GM18498 (cell line): ENCODE results near the gene PARD3.
"Not testable (repeated sequence)": the region's sequence is repeated elsewhere in the genome, so short reads cannot be mapped to it uniquely, and the experiment has no call there.

Experiments
- ATAC-seq: cut with Tn5 transposase; IDR thresholded peaks from one replicate; pipeline ENCODE4 v1.9.1; 2021; ENCODE audit warnings: mild to moderate bottlenecking, moderate library complexity; ENCODE audit not compliant: unreplicated experiment

The PARD3 gene

DNA sequence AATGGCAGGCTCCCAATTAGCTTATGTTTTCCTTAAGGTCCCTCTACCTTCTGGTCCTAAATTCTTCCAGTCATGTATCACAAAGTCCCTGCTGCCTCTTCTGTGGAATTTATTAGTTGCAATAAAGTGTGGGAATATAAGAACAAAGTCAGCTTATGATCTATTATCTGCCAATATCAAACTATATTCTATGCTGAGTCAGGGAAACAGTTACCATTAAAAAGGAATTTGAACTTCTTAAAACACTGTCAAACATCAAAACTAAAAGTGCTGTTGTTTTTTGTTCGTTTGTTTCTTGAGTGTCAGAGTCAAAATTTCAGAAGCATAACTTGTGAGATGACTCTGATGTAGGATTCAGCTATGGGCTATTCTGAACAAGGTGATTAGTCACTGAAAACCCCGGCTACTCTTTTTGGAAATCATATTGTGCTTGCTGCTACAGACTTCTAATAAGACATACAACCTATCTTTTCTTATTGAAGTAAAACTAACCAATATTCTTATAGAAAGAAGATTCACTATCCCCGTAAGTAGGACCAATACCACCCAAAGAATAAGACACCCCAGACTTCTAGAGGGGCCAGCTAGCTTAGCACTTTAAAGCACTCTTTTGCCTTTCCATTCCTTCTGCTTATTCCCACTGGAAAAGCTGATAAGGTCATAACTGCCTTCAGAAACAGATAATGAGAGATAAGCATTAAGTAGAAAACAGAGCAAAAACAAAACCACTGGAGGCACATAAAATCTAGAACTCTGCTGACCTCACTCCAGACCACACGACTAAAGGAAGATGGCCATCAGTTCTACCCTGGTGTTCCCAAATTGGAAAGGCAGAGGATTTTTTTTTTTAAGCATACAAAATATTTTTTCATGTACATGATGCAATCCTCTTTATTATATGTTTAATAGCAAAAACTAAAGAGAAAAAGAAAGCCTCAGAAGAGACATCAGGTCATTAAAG lies 370.6 kb downstream of the PARD3 start:
- no peak for ATAC-seq

DNA sequence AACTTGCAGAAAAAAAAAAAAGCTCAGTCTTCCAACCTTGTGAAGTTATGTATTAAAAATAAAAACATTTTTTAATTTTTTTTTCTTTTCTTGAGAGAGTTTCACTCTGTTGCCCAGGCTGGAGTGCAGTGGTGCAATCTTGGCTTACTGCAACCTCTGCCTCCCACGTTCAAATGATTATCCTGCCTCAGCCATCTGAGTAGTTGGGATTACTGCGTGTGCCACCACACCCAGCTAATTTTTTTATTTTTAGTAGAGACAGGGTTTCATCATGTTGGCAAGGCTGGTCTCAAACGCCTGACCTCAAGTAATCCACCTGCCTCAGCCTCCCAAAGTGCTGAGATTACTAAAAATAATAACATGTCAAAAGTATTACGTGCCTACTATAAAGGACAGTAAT lies 375.7 kb downstream of the PARD3 start:
- not testable (repeated sequence) for ATAC-seq

DNA sequence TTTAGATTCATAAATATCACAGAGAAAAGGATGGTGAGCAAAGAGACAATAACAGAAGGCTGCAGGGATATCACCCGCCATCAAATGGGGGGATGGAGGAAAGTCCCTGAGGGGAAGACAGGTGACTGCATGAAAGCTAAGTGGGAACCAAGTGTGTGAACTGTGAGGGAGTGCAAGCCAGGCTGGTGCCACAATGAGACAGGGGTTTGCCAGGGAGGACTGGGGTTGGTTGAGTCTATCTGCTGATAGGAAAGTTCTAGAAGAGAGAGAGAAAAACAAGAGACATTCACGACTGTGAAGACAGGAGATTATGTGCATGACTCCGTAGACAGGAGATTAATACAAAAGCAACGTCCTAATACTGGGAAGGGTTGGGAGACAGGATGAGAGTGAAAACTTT lies 376.4 kb downstream of the PARD3 start:
- no peak for ATAC-seq

DNA sequence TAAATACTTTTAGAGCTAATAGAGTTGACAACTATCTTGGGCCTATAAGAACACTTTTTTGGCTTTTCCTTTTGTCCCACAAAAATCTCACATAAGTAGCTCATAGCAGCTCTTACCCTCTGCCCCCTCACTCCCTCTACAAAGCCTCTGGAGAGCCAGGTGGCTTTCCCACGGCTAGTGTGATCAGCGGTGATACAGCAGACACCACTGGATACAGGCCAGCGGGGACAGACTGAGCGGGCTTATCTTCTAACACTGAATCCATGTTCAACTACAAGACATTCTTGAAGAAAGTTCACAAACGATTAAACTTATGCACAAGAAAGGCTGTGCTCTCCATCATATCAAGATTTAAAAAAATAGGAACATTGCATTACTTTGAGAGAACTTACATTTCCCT lies 377.2 kb downstream of the PARD3 start:
- ATAC-seq = no peak

DNA sequence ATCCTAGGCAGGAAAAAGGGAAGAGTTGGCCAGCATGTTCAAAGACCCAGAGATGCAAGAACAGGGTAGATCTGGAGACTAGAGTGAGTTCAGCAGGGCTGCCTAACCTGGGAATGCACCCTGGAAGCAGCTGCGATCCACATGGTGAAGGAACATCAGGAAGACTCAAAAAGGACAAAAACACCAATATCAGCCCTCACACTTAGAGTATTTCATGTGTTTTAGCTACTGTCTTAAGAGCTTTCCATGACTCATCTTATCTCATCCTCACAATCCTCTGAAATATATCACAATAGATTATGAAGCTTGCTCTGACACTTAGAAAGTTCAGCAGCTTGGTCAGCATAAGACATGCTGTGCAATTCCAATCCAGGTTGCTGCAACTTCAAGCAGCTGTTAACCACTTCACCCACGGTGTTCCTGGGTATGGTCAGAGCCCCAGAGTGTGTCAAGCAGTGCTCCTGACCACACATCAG lies 380.9 kb downstream of the PARD3 start:
- ATAC-seq = no peak

DNA sequence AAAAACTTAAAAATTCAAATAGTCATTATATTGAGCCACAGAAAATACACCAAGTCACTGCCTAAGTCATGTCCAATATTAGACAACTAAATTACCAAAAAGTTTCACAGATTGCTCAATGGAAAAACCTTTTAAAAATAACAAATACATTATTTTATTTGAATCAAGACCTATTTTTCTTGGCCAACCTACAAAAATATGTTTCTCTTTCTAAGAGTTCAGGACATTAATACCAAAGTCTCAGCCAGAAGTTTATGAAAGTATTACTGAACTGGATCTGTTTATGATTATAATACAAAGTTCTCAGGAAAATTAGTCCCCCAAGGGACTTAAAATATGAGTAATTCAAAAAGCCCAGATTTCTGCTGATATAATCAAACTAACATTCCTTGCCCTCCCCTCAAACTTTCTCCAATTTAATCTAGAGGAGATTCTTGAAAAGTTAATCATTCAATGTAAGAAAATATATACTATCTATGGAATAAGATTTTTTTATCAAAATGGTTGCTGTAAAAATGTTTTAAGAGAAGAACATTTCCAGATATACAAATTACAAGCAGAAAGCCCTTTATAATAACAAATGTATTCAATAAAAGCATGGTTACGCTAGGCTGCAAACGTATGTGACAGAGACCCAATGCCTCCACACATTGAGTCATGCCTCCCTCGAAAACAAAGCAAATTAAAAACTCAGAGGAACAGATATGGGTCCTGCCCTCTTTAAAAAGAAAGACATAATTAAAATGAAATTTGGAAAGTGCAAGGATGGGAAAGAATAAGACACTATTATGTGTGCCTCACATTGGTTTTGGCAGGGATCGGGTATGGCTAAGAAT lies 381.6 kb downstream of the PARD3 start:
- ATAC-seq = no peak

DNA sequence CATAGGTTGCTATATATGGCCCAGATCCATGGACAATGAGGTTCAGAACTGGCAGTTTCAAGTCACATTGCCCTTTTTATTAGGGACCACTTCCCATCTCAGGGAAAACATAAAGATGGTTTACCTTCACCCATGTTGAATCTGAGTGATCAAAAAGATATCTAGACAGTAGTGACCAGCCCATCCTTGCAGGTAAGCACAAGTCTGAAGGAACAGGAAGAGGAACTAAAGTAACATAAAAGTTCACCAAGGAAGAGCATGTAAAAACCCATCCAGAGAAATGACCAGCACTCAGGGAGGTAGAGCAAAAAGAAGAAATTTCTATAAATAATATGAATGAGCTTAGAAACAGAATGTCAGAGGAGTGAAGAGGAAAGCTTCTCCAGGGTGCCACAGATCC lies 382.5 kb downstream of the PARD3 start:
- ATAC-seq = no peak

DNA sequence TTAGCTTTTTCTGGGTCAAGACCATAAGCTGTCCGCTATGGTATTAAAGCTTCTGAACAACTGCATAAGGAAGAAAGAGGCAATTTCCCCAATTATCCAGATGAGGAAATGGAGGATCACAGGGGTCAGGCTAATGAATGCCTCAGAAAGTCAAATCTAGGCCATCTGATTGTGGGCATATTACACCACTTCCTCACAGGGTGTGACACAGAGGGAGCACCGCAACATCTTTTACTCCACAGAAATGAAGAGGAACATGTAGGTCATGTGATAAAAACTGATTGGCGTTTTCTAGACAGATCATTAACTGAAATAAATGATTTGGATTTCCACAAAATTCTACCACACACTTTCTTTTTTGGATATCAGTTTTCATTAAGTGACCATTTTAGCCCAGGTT lies 384.4 kb downstream of the PARD3 start:
- no peak for ATAC-seq

DNA sequence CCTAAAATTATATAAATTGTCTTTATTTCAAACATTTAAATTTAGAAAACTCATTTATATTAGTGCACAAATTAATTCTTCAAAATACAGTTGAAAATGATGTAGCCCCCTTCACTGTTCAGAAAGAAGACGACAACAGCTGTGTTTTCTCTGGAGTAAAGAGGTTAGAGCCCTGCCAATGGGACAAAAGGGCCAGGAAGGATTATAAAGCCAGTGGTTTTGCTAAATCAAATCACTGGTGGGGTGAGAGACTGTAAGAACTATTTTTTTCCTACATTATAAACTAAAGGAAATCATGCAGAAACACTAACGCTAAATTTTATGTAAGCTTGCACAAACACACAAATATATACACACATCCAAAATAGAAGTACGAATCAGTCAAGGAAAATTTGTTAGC lies 386.6 kb downstream of the PARD3 start:
- ATAC-seq = no peak

DNA sequence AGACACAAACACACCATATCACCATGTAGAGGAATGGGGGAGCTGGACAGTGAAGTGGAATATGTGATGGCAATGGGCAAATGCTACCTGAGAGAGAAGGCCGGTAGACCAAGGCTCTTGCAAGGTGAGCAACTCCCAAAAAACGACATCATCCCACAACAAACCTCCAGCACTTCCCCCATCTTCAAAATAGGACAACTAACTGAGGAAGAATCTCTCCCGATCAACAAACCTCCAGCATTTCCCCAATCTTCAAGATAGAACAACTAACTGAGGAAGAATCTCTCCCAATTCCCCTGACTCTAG lies 387.2 kb downstream of the PARD3 start:
- no peak for ATAC-seq

DNA sequence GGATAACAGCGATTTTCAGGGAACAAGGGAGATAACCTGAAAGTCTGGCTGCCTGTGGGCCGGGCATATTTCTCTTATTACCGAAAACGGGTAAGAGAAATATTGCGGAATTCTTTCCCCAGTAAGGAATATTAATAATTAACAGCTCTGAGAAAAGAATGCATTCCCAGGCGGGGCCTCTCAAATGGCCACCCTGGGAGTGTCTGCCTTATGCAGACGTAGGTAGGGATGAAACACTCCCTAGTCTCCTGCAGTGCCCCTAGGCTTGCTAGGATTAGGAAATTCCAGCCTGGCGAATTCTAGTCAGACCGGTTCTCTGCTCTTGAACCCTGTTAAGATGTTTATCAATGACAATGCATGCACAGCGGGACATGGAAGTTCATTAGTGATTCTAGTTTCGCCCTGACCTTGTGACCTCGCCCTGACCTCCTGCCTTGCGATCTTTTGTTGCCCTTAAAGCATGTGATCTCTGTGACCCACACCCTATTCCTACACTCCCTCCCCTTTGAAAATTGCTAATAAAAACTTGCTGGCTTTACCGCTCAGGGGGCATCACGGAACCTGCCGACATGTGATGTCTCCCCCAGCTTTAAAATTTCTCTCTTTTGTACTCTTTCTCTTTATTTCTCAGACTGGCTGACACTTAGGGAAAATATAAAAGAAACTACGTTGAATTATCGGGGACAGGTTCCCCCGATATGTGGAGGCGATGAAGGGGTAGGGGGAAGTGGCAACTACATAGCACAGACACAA lies 387.8 kb downstream of the PARD3 start:
- ATAC-seq = not testable (repeated sequence)

DNA sequence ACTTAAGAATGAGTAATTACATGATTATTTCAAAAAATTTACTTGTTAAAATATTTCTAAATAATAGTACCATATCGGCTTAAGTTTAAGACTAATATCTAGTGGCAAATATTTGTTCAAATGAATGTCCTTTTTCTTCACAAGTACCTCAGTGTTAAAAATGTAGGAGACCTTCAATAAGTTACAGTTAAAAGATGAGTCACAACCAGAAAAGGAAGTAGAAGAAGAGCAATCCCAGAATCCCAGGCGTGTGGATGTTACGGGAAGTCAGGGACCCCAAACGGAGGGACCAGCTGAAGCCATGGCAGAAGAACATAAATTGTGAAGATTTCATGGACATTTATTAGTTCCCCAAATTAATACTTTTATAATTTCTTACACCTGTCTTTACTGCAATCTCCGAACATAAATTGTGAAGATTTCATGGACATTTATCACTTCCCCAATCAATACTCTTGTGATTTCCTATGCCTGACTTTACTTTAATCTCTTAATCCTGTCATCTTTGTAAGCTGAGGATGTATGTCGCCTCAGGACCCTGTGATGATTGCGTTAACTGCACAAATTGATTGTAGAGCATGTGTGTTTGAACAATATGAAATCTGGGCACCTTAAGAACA lies 388.4 kb downstream of the PARD3 start:
- ATAC-seq = not testable (repeated sequence)

DNA sequence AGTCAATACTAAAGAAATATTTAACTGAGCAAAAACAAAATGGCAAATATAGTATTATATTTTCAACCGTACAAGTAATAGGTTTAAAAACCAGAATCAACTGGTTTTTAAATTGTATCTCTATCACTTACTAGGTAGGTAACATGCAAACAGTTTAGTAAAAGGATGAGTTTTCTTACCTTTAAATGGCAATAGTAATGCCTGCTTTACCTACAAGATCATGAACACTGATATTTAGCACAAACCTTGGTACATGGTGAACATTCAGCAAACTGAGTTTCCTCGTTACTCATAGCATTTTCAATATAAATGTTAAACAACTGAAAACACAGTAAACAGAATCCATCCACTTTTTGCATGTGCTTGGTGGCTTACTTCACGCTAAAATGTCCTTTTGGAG lies 389.1 kb downstream of the PARD3 start:
- ATAC-seq = no peak

DNA sequence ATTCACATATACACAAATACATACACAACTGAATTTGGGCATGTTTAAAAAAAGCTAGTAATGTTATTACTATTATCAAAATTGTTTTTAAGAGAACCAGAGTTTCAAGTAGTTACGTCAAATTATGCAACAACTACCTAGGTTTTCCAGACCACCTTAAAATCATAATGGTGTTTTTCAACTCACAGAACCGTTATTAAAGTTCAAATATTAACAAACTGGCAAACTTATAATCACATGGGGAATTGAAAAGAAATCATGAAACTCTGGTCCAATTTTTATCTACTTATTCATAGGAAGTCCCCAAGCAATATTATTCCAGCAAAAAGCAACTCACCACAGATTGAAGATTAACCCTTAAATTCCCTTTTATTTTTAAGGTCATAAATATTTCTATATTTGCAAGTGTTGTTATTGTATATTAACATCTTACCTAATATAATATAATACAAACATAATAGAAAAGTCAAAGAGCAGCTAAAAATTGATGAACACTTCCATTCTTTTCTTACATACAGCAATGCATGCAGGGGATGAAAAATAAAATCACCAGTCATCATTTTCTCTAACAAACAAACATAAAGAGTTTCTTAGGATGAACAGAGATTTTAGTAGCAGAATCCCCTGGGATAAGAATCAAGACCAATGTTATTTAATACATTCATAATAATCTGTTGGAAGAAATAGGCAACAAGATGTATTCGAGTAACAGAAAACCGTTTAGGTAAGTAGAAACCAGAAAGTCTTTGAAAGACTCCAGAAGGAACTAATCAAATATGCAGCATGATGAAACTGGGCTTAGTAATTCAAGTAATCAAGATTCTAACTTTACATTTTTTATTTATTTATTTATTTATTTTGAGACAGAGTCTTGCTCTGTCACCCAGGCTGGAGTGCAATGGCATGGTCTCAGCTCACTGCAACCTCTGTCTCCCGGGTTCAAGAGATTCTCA lies 391.1 kb downstream of the PARD3 start:
- ATAC-seq = no peak

DNA sequence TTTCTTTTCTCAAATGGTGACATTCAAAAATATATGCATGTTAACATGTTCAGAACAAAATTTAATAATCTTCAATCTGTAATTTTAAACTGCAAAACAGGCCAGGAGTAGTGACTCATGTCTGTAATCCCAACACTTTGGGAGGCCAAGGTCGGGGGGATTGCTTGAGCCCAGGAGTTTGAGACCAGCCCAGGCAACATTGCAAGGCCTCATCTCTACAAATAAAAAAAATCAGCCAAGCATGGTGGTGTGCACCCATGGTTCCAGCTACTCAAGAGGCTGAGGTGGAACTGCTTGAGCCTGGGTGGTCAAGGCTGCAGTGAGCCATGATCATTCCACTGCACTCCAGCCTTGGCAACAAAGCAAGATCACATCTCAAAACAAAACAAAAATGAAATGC lies 394.3 kb downstream of the PARD3 start:
- no peak for ATAC-seq

DNA sequence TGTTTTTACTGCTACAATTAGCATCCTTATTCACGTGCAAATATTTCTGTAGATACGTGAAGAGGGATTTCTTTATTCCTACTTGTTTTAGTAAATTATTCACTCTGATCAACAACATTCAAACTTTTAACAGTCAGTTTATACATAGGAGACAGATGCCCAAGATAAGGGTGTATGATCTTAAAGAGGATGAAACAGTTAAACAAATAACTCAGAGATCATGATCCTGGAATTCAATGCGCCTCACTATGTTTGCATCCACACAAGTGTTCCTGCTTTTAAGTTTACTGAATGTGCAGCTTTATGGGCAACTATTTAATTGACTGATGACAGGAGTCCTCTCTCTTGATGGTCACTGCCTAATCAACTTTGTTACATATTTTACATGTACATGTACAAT lies 394.8 kb downstream of the PARD3 start:
- no peak for ATAC-seq

DNA sequence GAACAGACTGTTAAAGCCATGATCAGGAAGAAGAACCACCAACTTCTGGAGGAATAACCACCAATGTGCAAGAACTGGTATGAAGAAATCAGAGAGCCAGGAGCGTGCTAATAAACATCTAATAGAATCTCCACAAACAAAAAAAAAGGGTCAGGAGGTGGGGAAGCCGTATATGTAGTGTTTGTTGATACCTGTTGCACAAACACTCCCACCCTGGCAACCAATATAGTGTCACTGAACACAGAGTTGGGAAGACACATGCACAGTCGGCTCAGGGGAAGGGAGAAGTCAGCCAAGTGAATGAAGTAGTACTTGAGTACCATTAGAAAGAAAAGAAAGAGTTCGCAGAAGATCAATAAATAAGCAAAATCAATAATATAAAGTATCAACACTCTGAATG lies 400.1 kb downstream of the PARD3 start:
- no peak for ATAC-seq

DNA sequence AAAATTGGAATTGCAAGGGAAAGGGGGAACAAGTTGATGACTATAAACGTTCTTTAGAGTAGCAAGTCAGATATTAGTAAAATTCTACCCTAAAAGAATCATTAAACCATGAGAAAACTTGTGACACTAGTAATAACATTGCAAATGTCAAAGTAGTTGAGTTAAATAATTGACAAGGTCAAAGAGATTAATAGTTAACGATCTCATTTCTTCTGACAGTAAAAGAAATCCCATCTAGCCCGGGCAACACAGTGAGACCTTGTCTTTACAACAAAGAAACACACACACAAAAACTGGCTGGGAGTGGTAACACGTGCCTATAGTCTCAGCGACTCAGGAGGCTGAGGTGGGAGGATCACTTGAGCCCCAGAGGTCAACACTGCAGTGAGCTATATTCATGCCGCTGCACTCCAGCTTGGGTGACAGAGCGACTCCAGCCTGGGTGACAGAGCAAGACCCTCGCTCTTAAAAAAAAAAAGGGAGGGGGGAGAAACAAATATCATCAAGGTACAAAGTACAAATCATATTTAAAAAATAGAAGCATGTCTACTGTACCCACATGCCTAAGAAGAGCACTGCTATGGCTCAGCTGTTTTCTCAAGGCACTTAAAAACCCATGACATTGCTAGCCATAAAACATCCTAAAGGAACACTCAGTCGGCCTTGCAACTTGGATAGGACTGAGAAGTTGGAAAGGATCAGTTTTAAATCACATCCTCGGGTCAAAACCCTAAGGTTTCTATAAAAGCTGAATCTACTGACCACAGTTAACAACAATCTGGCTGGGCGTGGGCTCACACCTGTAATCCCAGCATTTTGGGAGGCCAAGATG lies 401.1 kb downstream of the PARD3 start:
- no peak for ATAC-seq

DNA sequence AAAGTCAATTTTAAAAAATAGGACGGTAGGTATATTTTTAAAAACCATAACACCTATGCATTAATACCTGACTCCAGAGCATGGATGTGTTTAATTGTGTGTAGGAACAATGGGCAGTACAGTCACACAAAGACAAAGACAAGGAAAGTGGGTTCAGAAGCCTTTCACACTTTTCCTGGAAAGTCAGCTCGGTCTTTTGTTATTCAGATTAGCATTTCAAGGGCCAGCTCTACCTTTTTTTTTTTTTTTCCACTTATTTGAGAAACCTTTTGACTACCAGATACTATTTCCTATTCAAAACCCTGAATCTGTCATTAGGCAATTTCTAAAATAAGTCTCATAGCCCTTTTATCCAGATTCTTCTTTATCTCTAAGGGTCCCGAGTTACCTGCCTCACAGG lies 401.9 kb downstream of the PARD3 start:
- no peak for ATAC-seq
